ENCODE measurements around the gene CEP20.

The CEP20 gene

GRCh38 chr16:15907863-15908478 is 19.6 kb upstream of the CEP20 start:
- no peak for TF ChIP-seq CTCF (IDR thresholded peaks at IDR 0.05; ENCODE audit: insufficient read depth, missing control alignments)
- FAIRE-seq, result no peak
- no peak for DNase-seq (ENCODE audit: insufficient read length, low spot score)

GRCh38 chr16:15906439-15906838 is 18.0 kb upstream of the CEP20 start:
- FAIRE-seq (no peak), DNase-seq (ENCODE audit: insufficient read length, low spot score) (no peak)
- no peak for TF ChIP-seq CTCF (IDR thresholded peaks at IDR 0.05; ENCODE audit: insufficient read depth, missing control alignments)

- FAIRE-seq, result no peak
Measured at GRCh38 chr16:15903960-15904359, 15.6 kb upstream of the CEP20 start.

GRCh38 chr16:15900901-15901500 is 12.6 kb upstream of the CEP20 start:
- DNase-seq (ENCODE audit: insufficient read length, low spot score), result no peak
- no peak for FAIRE-seq
- no peak for TF ChIP-seq CTCF (IDR thresholded peaks at IDR 0.05; ENCODE audit: insufficient read depth, missing control alignments)

More at GRCh38 chr16:15903960-15904359, 15.6 kb upstream of the CEP20 start:
- TF ChIP-seq CTCF (IDR thresholded peaks at IDR 0.05; ENCODE audit: insufficient read depth, missing control alignments), result no peak
- no peak for DNase-seq (ENCODE audit: insufficient read length, low spot score)

- TF ChIP-seq CTCF (IDR thresholded peaks at IDR 0.05; ENCODE audit: insufficient read depth, missing control alignments), result no peak
- FAIRE-seq (no peak), DNase-seq (ENCODE audit: insufficient read length, low spot score) (no peak)
Measured at GRCh38 chr16:15900357-15900756, 12.0 kb upstream of the CEP20 start.

- FAIRE-seq, result no peak
- no peak for DNase-seq (ENCODE audit: insufficient read length, low spot score)
- no peak for TF ChIP-seq CTCF (IDR thresholded peaks at IDR 0.05; ENCODE audit: insufficient read depth, missing control alignments)
Measured at GRCh38 chr16:15899538-15900100, 11.2 kb upstream of the CEP20 start.

- FAIRE-seq, result no peak
Measured at GRCh38 chr16:15898654-15899053, 10.3 kb upstream of the CEP20 start.

More at GRCh38 chr16:15898654-15899053, 10.3 kb upstream of the CEP20 start:
- no peak for DNase-seq (ENCODE audit: insufficient read length, low spot score)
- no peak for TF ChIP-seq CTCF (IDR thresholded peaks at IDR 0.05; ENCODE audit: insufficient read depth, missing control alignments)

Measured in D721Med (cell line).